ENCODE results near the gene TIRAP.

The TIRAP gene

GRCh38 chr11:126257764-126258163 is 25.1 kb upstream of the TIRAP start:
- Histone ChIP-seq H2AK5ac (ENCODE audit: low read length) (no peak overlapping the region), H2BK5ac (ENCODE audit: low read depth, low read length, poor library complexity) (no peak overlapping the region), H4K12ac (ENCODE audit: low read depth, low read length) (no peak overlapping the region), H3K27ac (ENCODE audit: low read depth, low read length) (no peak overlapping the region), H3K79me1 (ENCODE audit: low read length) (no peaks in the 10 kb centered on the region), H3K14ac (ENCODE audit: low read length) (no peak overlapping the region), H3K27me3 (ENCODE audit: insufficient read depth, low read length) (no peaks in the 10 kb centered on the region), H3K9ac (ENCODE audit: low read length) (no peak overlapping the region), H3K23ac (ENCODE audit: low read length) (no peak overlapping the region), H3K4me1 (ENCODE audit: control insufficient read depth in 1 of 2, insufficient read depth in 2 of 2, low read length in 2 of 2) (no peaks in the 10 kb centered on the region), H2BK12ac (ENCODE audit: low read length) (no peak overlapping the region), H3K4me2 (ENCODE audit: low read length) (no peak overlapping the region), H3K79me2 (ENCODE audit: control insufficient read depth, insufficient read depth, low read length, poor library complexity) (no peaks in the 10 kb centered on the region), H3K4ac (ENCODE audit: low read depth, low read length) (no peak overlapping the region), H3K9me3 (ENCODE audit: insufficient read depth, low read depth, low read length) (no peaks in the 10 kb centered on the region), H3K36me3 (ENCODE audit: control insufficient read depth in 1 of 2, insufficient read depth in 2 of 2, low read length in 2 of 2) (peaks cover 11 to 30% of the 10 kb centered on the region in 2 experiments), H2AFZ (ENCODE audit: insufficient read depth, low read length, poor library complexity) (no peak overlapping the region), H3K18ac (ENCODE audit: low read length) (no peak overlapping the region), H4K8ac (ENCODE audit: low read depth, low read length) (no peak overlapping the region), H2BK120ac (ENCODE audit: insufficient read depth, low read length, poor library complexity) (no peak overlapping the region), H3K4me3 (ENCODE audit: low read depth, low read length) (no peak overlapping the region), H4K91ac (ENCODE audit: low read depth, low read length) (no peak overlapping the region)
- DNase-seq = peak; percentile 46 to 78
- no CpG with 5 or more reads among the region's 2 CpGs for WGBS (ENCODE audit: extremely low coverage, insufficient coverage, insufficient read length)

GRCh38 chr11:126262216-126262615 is 20.7 kb upstream of the TIRAP start:
- no peak overlapping the region for H3K23ac ChIP-seq (ENCODE audit: low read length)
- no peak for DNase-seq
- no peak overlapping the region for H3K18ac ChIP-seq (ENCODE audit: low read length)
- H3K79me2 ChIP-seq (ENCODE audit: control insufficient read depth, insufficient read depth, low read length, poor library complexity) = no peaks in the 10 kb centered on the region
- no peak overlapping the region for H2AFZ ChIP-seq (ENCODE audit: insufficient read depth, low read length, poor library complexity)
- no peak overlapping the region for H2BK120ac ChIP-seq (ENCODE audit: insufficient read depth, low read length, poor library complexity)
- peaks cover 40 to 58% of the 10 kb centered on the region in 2 experiments for H3K36me3 ChIP-seq (ENCODE audit: control insufficient read depth in 1 of 2, insufficient read depth in 2 of 2, low read length in 2 of 2)
- H3K14ac ChIP-seq (ENCODE audit: low read length) = no peak overlapping the region
- H2AK5ac ChIP-seq (ENCODE audit: low read length) = no peak overlapping the region
- no peak overlapping the region for H4K8ac ChIP-seq (ENCODE audit: low read depth, low read length)
- no peak overlapping the region for H3K4me3 ChIP-seq (ENCODE audit: low read depth, low read length)
- no peaks in the 10 kb centered on the region for H3K27me3 ChIP-seq (ENCODE audit: insufficient read depth, low read length)
- no peak overlapping the region for H3K27ac ChIP-seq (ENCODE audit: low read depth, low read length)
- H4K91ac ChIP-seq (ENCODE audit: low read depth, low read length) = no peak overlapping the region
- H4K12ac ChIP-seq (ENCODE audit: low read depth, low read length) = no peak overlapping the region
- no peak overlapping the region for H3K4me2 ChIP-seq (ENCODE audit: low read length)
- WGBS (ENCODE audit: extremely low coverage, insufficient coverage, insufficient read length) = no CpG with 5 or more reads among the region's 6 CpGs
- H2BK5ac ChIP-seq (ENCODE audit: low read depth, low read length, poor library complexity) = no peak overlapping the region
- no peaks in the 10 kb centered on the region for H3K79me1 ChIP-seq (ENCODE audit: low read length)
- no peaks in the 10 kb centered on the region for H3K9me3 ChIP-seq (ENCODE audit: insufficient read depth, low read depth, low read length)
- H3K4me1 ChIP-seq (ENCODE audit: control insufficient read depth in 1 of 2, insufficient read depth in 2 of 2, low read length in 2 of 2) = no peaks in the 10 kb centered on the region
- no peak overlapping the region for H2BK12ac ChIP-seq (ENCODE audit: low read length)
- no peak overlapping the region for H3K4ac ChIP-seq (ENCODE audit: low read depth, low read length)
- no peak overlapping the region for H3K9ac ChIP-seq (ENCODE audit: low read length)

- Histone ChIP-seq H3K27ac (ENCODE audit: low read depth, low read length) (no peak overlapping the region), H2AFZ (ENCODE audit: insufficient read depth, low read length, poor library complexity) (no peak overlapping the region), H4K8ac (ENCODE audit: low read depth, low read length) (no peak overlapping the region), H4K12ac (ENCODE audit: low read depth, low read length) (no peak overlapping the region), H3K27me3 (ENCODE audit: insufficient read depth, low read length) (no peaks in the 10 kb centered on the region), H3K14ac (ENCODE audit: low read length) (no peak overlapping the region), H3K36me3 (ENCODE audit: control insufficient read depth in 1 of 2, insufficient read depth in 2 of 2, low read length in 2 of 2) (peaks cover 40 to 56% of the 10 kb centered on the region in 2 experiments), H3K79me1 (ENCODE audit: low read length) (peaks cover 2% of the 10 kb centered on the region), H2BK12ac (ENCODE audit: low read length) (no peak overlapping the region), H2BK120ac (ENCODE audit: insufficient read depth, low read length, poor library complexity) (no peak overlapping the region), H3K4me3 (ENCODE audit: low read depth, low read length) (no peak overlapping the region), H4K91ac (ENCODE audit: low read depth, low read length) (no peak overlapping the region), H3K79me2 (ENCODE audit: control insufficient read depth, insufficient read depth, low read length, poor library complexity) (peaks cover 7% of the 10 kb centered on the region), H3K4me2 (ENCODE audit: low read length) (no peak overlapping the region), H3K4me1 (ENCODE audit: control insufficient read depth in 1 of 2, insufficient read depth in 2 of 2, low read length in 2 of 2) (peaks cover 4 to 5% of the 10 kb centered on the region in 2 experiments), H3K23ac (ENCODE audit: low read length) (no peak overlapping the region), H2AK5ac (ENCODE audit: low read length) (no peak overlapping the region), H3K18ac (ENCODE audit: low read length) (no peak overlapping the region), H3K9ac (ENCODE audit: low read length) (no peak overlapping the region), H3K9me3 (ENCODE audit: insufficient read depth, low read depth, low read length) (no peaks in the 10 kb centered on the region), H3K4ac (ENCODE audit: low read depth, low read length) (no peak overlapping the region), H2BK5ac (ENCODE audit: low read depth, low read length, poor library complexity) (no peak overlapping the region)
- no CpG with 5 or more reads among the region's 6 CpGs for WGBS (ENCODE audit: extremely low coverage, insufficient coverage, insufficient read length)
- no peak for DNase-seq
These were observed 19.4 kb upstream of the TIRAP start for GRCh38 chr11:126263489-126263888.

- H3K14ac ChIP-seq (ENCODE audit: low read length) = no peak overlapping the region
- H3K36me3 ChIP-seq (ENCODE audit: control insufficient read depth in 1 of 2, insufficient read depth in 2 of 2, low read length in 2 of 2) = peaks cover 40 to 55% of the 10 kb centered on the region in 2 experiments
- no peaks in the 10 kb centered on the region for H3K27me3 ChIP-seq (ENCODE audit: insufficient read depth, low read length)
- H4K12ac ChIP-seq (ENCODE audit: low read depth, low read length) = no peak overlapping the region
- no peak overlapping the region for H3K4me2 ChIP-seq (ENCODE audit: low read length)
- peaks cover 12% of the 10 kb centered on the region for H3K79me2 ChIP-seq (ENCODE audit: control insufficient read depth, insufficient read depth, low read length, poor library complexity)
- no peak overlapping the region for H2BK5ac ChIP-seq (ENCODE audit: low read depth, low read length, poor library complexity)
- H3K4me1 ChIP-seq (ENCODE audit: control insufficient read depth in 1 of 2, insufficient read depth in 2 of 2, low read length in 2 of 2) = peaks cover 9% of the 10 kb centered on the region in 2 experiments
- no peak overlapping the region for H2AFZ ChIP-seq (ENCODE audit: insufficient read depth, low read length, poor library complexity)
- H3K9ac ChIP-seq (ENCODE audit: low read length) = no peak overlapping the region
- H3K79me1 ChIP-seq (ENCODE audit: low read length) = peaks cover 7% of the 10 kb centered on the region
- no peak overlapping the region for H3K4ac ChIP-seq (ENCODE audit: low read depth, low read length)
- H3K9me3 ChIP-seq (ENCODE audit: insufficient read depth, low read depth, low read length) = no peaks in the 10 kb centered on the region
- DNase-seq = peak; percentile 79 to 88
- H3K18ac ChIP-seq (ENCODE audit: low read length) = no peak overlapping the region
- no peak overlapping the region for H3K4me3 ChIP-seq (ENCODE audit: low read depth, low read length)
- no peak overlapping the region for H4K91ac ChIP-seq (ENCODE audit: low read depth, low read length)
- WGBS (ENCODE audit: extremely low coverage, insufficient coverage, insufficient read length) = no CpG with 5 or more reads among the region's 8 CpGs
- no peak overlapping the region for H4K8ac ChIP-seq (ENCODE audit: low read depth, low read length)
- H3K27ac ChIP-seq (ENCODE audit: low read depth, low read length) = no peak overlapping the region
- no peak overlapping the region for H2BK12ac ChIP-seq (ENCODE audit: low read length)
- H2AK5ac ChIP-seq (ENCODE audit: low read length) = no peak overlapping the region
- H2BK120ac ChIP-seq (ENCODE audit: insufficient read depth, low read length, poor library complexity) = no peak overlapping the region
- H3K23ac ChIP-seq (ENCODE audit: low read length) = no peak overlapping the region
These were observed 17.1 kb upstream of the TIRAP start for GRCh38 chr11:126265811-126266210.

All from trophoblast cell (in vitro differentiated cells and primary cell).